Mesothelial cell of epicardium (in vitro differentiated cells): Measurements from ENCODE around the gene DIP2C. TPM values are rescaled to one million over a fixed set of nuclear protein-coding genes. Genes with fewer than 3 reads are reported as not detected.

Source experiments
- DNase-seq, 2 experiments: peaks; one replicate each; pipeline ENCODE4 v3.0.0; 2021; ENCODE audit warnings: low spot score in 2 of 2; ENCODE audit not compliant: unreplicated experiment in 2 of 2
- H3K27ac Mint-ChIP-seq: 2 replicates; pipeline ENCODE4 v1.8.0; 2021; ENCODE audit warnings: mixed read lengths
- H3K27me3 Mint-ChIP-seq: 2 replicates; pipeline ENCODE4 v1.8.0; 2021; ENCODE audit warnings: low read depth, mixed read lengths
- H3K36me3 Mint-ChIP-seq: 2 replicates; pipeline ENCODE4 v1.8.0; 2021; ENCODE audit warnings: mixed read lengths
- H3K4me1 Mint-ChIP-seq: 2 replicates; pipeline ENCODE4 v1.8.0; 2021; ENCODE audit warnings: mixed read lengths
- H3K4me3 Mint-ChIP-seq: 2 replicates; pipeline ENCODE4 v1.8.0; 2021; ENCODE audit warnings: mild to moderate bottlenecking, moderate library complexity, mixed read lengths
- H3K9me3 Mint-ChIP-seq: 2 replicates; pipeline ENCODE4 v1.8.0; 2021; ENCODE audit warnings: mixed read lengths
- total RNA-seq: library from RNA; stranded (reverse); gene quantifications from 3 replicates; pipeline ENCODE4 v1.2.1, GENCODE V29; 2021
- TF ChIP-seq, protein P1 (sequence below): fragments of 200-600 bp; sonication (generic); IDR thresholded peaks from one replicate; pipeline ENCODE4 v1.5.0; 2021; ENCODE audit warnings: antibody characterized with exemption; ENCODE audit not compliant: unreplicated experiment

DIP2C gene
- total RNA-seq, 1 donor from 2014 or later: 30.3 TPM

GRCh38 chr10:595473-595872, 94.0 kb downstream of the DIP2C start:
- DNase-seq: no peak
- Mint-ChIP-seq H3K27me3 (no peaks in the 10 kb centered on the region), H3K36me3 (no peaks in the 10 kb centered on the region), H3K4me1 (peaks cover 24% of the 10 kb centered on the region), H3K27ac (no peak overlapping the region), H3K4me3 (no peak overlapping the region), H3K9me3 (no peaks in the 10 kb centered on the region)
- TF ChIP-seq, protein P1, sequence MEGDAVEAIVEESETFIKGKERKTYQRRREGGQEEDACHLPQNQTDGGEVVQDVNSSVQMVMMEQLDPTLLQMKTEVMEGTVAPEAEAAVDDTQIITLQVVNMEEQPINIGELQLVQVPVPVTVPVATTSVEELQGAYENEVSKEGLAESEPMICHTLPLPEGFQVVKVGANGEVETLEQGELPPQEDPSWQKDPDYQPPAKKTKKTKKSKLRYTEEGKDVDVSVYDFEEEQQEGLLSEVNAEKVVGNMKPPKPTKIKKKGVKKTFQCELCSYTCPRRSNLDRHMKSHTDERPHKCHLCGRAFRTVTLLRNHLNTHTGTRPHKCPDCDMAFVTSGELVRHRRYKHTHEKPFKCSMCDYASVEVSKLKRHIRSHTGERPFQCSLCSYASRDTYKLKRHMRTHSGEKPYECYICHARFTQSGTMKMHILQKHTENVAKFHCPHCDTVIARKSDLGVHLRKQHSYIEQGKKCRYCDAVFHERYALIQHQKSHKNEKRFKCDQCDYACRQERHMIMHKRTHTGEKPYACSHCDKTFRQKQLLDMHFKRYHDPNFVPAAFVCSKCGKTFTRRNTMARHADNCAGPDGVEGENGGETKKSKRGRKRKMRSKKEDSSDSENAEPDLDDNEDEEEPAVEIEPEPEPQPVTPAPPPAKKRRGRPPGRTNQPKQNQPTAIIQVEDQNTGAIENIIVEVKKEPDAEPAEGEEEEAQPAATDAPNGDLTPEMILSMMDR: no peak

GRCh38 chr10:594584-595270, 94.7 kb downstream of the DIP2C start:
- H3K4me1 Mint-ChIP-seq: peaks cover 29% of the 10 kb centered on the region
- H3K27ac Mint-ChIP-seq: no peak overlapping the region
- TF ChIP-seq, protein P1: no peak
- no peak for DNase-seq
- H3K4me3 Mint-ChIP-seq: no peak overlapping the region
- H3K36me3 Mint-ChIP-seq: no peaks in the 10 kb centered on the region
- no peaks in the 10 kb centered on the region for H3K9me3 Mint-ChIP-seq
- H3K27me3 Mint-ChIP-seq: no peaks in the 10 kb centered on the region

GRCh38 chr10:593901-594457, 95.5 kb downstream of the DIP2C start:
- TF ChIP-seq, protein P1: no peak
- no peak overlapping the region for H3K4me3 Mint-ChIP-seq
- no peak for DNase-seq
- no peaks in the 10 kb centered on the region for H3K27me3 Mint-ChIP-seq
- no peaks in the 10 kb centered on the region for H3K36me3 Mint-ChIP-seq
- peaks cover 32% of the 10 kb centered on the region for H3K4me1 Mint-ChIP-seq
- H3K9me3 Mint-ChIP-seq: no peaks in the 10 kb centered on the region
- H3K27ac Mint-ChIP-seq: peak overlapping the region; percentile 9

DNA sequence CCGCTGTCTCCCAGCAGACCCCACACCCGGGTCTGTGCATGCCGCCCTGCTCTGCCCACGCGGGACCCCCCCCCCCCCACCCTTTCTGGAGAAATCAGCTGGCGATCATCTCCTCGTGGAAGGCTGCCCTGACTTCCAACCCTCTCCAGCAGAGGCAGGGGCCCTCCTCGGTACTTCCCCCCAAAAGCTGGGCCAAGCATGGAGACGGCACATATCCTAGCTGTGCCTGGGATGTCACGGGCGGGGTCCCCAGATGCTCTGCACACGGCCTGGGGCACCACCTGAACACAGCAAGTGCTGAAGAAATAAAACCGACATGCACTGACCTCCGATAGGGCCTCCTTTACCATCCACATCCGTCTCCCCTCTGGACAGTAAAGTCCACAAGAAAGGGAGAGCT, 96.0 kb downstream of the DIP2C start:
- Mint-ChIP-seq H3K27me3 (no peaks in the 10 kb centered on the region), H3K4me1 (peaks cover 32% of the 10 kb centered on the region), H3K36me3 (no peaks in the 10 kb centered on the region), H3K27ac (no peak overlapping the region), H3K4me3 (no peak overlapping the region), H3K9me3 (no peaks in the 10 kb centered on the region)
- DNase-seq: no peak
- TF ChIP-seq, protein P1: no peak

DNA sequence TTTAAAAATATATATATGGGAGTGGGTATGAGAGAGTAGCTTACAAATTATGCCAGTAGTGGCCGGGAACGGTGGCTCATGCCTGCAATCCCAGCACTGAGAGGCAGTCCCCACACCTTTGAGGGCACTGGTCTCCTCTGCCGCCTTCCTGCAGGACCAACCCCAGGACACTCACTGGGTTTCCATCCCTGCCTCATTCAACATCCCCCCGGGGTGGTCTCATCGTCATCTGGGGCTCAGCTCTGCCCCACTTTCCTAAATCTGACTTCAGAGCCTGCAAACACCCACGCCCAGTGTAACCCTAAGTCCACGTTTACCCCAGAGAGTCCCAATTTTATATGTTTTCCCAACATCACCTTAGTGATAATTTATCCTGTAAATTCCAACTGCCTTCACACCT, 96.5 kb downstream of the DIP2C start:
- no peaks in the 10 kb centered on the region for H3K9me3 Mint-ChIP-seq
- no peak overlapping the region for H3K27ac Mint-ChIP-seq
- DNase-seq: no peak
- H3K4me1 Mint-ChIP-seq: peaks cover 32% of the 10 kb centered on the region
- TF ChIP-seq, protein P1: no peak
- H3K4me3 Mint-ChIP-seq: no peak overlapping the region
- H3K27me3 Mint-ChIP-seq: no peaks in the 10 kb centered on the region
- no peaks in the 10 kb centered on the region for H3K36me3 Mint-ChIP-seq

DNA sequence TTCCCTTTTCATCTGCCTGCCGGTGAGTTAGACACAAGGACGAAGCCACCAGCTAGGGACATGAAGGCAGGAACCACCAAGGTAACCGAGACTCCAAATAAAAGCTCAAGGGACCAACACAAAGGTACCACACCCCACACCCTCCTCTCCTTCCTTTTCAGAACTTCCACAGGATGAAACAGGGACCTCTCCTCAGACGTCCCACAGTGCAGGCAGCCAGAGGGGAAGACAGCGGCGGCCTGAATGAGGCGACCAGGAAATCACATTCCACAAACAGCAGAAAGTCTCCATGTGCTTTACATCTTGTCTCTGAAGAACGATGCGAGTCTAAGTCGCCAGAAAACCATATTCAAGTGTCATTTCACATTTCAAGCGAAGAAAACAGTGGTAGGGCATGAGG, 97.8 kb downstream of the DIP2C start:
- no peak overlapping the region for H3K27ac Mint-ChIP-seq
- no peak for DNase-seq
- no peaks in the 10 kb centered on the region for H3K9me3 Mint-ChIP-seq
- no peaks in the 10 kb centered on the region for H3K27me3 Mint-ChIP-seq
- H3K4me1 Mint-ChIP-seq: peaks cover 33% of the 10 kb centered on the region
- H3K4me3 Mint-ChIP-seq: no peak overlapping the region
- H3K36me3 Mint-ChIP-seq: no peaks in the 10 kb centered on the region
- TF ChIP-seq, protein P1: no peak
